ELR (cell line): ENCODE results near the gene BTBD3.

Experiments used
- DNase-seq: peaks from one replicate; pipeline ENCODE4 v3.0.0-alpha.2; 2015; ENCODE audit warnings: low read depth

Gene BTBD3

DNA sequence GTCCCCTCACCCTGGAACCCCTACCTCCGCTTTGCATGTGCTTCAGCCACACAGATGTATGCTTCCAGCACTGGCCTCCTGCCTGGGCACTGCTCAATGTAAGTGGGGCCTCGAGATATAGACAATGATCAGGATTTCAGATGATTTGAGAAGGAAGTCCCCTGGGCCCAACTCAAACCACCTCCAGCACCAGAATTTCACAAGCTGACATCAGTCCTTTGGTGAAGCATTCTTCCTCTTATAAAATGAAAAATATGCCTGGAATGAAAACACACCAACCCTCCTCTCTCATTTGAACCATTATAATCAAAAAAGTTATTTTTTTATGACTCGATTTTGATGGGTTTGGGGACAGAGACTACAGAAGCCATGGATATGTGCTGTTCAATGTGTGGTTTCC, 48.5 kb downstream of the BTBD3 start:
- no peak for DNase-seq

DNA sequence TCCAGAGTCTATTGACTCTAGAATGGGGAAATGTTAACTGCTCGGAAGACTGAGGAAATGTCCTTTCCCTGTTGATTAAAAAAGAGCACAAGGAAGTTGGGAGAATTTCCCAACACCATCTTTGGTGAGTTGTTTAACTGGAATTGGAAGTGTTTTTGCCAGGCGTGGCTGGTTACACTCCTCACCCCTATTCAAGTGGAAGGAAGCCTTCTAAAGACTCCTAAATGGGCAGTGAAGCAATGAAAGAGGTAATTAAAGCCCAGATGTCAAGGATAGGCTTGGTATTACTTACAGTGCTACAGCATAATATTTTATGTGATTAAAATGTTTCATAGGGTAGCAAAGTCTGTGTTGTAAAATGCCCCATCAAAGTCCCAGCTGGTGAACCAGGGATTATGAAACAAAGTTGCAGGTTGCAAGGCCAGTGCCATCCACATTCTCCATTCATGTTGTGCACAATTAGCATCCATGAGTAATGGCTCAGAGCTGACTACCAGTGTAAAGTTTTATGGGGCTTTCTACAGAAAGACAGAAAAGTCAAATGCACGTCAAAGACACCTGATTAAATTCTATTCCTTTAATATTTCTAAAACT, 52.6 kb downstream of the BTBD3 start:
- no peak for DNase-seq

DNA sequence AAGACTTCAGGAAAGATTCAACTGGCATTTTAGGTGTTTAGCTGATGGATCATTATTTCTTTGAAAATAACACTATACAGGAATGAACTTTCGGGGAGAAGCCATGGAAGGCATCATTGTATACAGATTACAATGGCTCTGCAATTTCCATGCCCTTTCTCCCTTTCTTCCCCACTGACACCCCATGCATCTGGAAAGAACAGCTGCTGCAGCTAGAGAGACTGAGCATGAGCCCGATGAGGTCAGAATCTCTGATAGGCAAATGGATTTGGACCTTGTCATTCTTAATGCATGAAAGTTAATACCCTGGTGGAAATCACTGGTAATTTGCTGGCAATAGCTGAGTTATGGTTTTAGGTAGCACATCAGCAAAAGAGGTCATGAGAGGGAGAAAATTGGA, 54.8 kb downstream of the BTBD3 start:
- no peak for DNase-seq
